Effector CD8-positive, alpha-beta T cell (primary cell): ENCODE data around the gene PTPRN2.

Experiments
- DNase-seq: peaks from one replicate; lab custom pipeline; 2025; lab: John Stamatoyannopoulos, UW

The PTPRN2 gene

DNA sequence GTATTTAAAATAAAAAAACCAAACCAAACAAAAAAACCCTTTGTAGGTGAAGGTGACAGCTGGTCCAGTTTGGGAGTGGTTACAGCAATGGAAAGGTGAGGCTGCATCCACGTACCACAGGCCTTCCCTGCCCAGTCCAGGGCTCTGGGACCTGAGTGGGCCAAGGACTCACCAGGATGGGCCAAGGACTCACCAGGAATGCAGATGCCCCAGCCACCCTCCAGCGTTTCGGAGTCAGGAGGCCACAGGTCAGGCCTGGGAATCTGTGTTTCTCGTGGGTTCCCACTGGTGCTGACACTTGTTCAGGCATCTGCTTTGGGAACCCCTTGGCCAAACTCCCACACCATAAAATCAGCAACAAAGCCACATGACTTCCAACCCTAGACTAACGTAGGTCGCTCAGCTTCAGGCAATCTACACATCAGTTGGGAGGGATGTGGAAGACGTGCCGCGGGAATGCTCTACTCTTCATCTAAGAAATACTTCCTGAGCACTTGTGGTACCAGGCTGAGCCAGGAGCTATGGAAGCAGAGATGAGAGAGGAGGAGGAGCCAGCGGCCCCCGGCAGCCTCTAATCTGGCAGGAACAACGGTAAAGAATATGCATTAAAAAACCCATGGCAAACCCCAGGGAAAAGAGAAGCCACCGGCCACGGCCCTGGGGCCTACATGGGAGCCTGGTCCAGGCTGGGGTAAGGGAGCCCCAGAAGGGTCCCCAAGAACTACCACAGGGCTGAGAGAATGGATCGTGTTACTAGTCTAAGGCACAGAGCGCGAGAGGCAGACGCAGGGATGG lies 473.4 kb downstream of the PTPRN2 start:
- no peak for DNase-seq

DNA sequence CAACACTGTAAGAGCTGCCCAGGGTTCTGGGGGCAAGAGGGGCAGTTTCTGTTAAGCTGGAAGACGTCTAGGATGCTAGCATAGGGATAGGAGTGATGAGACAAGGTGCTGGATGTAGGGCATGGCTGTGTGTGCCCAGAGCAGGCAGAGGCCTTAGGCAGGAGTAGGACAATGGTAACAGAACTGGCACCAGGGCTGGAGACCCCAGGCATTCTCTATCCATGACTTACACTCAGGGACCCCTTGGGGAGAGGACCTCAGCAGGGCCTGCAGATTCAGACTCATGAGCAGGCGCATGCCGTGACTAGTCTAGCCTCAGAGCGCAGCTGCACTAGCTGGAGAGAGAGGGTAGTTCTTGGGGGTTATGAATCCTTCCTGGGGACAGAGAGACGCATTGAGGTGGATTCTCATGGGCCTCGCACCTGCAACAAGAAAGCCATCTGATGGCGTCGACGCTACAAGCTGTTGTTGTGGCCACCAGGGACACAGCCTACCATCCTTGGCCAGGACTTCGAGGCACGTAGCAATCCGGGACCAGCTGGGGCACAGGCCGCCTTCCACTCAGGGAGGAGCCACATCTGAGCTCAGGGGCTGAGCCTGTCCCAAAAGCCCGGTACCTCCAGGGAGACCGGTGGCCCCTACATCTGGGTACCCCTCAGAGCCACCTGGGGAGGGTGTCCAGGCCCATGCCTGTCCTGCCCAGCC lies 474.1 kb downstream of the PTPRN2 start:
- DNase-seq: no peak

DNA sequence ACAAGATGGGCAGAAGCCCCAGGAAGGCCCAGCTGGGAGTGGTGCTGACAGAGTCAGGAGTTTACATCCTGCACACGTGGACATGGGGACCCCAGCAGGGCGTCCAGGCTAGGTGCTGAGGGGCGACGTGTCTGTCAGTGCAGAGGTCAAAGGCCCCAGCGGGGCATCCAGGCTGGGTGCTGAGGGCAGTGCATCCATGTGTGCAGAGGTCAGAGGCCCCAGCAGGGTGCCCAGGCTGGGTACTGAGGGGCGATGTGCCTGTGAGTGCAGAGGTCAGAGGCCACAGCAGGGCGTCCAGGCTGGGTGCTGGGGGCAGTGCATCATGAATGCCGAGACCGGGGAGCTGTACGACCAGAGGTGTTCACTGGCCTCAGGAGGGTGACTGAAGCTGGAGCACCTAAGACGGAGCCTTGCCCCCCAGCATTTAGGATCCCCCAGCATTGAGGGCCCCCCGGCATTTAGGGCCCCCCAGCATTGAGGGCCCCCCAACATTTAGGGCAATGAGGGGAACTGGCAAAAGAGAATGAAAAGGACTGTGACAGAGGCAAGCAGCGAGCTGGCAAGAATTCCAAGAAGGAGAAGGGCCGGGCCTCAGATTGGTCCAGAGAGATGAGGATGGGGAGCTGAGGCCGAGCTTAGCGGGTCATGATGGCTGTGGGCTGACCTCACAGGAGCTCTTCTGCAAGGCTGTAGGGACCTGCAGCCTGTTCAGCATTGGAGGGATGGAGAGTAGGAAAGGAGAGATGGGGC lies 474.9 kb downstream of the PTPRN2 start:
- no peak for DNase-seq

DNA sequence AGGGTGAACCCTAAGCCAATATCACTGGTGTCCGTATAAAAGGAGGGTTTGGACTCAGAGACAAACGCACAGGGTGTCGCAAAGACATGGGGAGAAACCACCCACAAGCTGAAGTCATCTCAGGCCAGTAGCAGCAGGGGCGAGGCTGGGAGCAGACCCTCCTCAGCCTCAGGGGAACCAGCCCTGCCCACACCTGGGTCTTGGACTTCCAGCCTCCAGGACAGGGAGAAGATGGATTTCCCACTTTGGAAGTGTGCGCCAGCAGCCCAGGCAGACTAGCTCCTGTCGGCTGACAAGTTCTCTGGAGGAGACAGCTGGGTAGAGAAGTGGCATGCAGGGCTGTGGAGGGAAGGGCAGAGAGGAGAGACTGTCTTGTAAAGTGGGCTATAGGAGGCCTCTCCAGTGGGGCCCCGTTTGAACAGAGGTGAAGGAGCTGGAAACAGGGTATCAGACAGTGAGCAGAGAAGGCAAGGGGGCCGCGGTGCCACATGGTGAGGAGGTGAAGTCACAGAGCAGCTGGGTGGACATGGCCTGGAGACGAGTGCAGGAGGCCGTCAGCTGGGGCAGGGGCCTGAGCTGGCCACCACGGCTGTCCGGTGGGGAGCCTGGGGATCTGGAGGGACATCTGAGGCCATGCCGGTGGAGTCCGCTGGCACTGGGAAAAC lies 475.6 kb downstream of the PTPRN2 start:
- DNase-seq: no peak

DNA sequence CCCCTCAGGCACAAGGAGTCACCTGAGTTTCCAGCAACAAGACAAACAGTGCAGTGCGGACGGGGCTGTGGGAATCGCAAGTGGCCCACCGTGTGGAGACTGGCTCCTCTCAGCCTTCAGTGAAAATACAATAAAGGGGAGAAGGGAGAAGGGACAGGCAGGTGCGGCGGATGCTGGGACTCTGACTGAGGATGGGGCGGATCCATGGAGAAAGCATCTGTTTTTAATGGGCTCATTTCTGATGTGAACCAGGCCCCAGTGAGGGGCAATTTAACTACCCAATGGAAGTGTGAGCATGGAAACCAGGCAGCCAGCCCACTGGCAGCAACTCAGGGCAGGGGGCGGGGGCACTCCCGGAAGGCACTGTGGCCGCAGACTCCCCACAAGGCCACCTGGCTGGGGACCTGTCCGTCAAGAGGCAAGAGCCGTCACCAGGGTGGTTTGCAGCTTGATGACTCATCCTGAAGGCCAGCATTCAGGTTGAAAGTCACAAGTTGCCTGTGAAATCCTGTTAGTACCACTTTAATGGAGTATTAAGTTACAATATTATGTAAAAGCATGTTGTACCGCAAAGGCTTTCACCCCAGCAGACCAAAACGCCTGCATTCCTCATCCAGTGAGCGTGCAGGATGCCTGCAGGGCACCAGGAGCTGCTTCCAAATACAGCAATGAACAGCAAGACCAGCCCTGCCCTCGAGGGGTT lies 476.4 kb downstream of the PTPRN2 start:
- DNase-seq: no peak

DNA sequence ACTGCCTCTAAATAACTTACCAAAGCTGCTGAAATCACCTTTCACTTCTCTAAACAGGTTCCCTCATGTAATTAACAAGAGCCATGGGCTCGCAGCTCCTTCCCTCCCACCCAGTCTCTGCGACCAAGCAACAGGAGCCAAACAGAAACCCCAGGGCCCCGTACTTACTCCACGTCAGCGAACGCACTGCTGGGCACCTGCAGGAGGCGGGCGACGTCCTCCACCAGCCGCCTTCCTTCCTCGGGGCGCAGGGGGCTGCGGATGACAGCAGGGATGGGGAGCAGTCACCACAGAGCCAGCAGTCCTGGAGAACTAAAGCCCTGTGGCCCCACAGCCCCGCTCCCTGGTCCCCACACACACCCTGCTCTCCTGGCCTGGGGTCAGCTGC lies 477.0 kb downstream of the PTPRN2 start:
- DNase-seq: no peak

DNA sequence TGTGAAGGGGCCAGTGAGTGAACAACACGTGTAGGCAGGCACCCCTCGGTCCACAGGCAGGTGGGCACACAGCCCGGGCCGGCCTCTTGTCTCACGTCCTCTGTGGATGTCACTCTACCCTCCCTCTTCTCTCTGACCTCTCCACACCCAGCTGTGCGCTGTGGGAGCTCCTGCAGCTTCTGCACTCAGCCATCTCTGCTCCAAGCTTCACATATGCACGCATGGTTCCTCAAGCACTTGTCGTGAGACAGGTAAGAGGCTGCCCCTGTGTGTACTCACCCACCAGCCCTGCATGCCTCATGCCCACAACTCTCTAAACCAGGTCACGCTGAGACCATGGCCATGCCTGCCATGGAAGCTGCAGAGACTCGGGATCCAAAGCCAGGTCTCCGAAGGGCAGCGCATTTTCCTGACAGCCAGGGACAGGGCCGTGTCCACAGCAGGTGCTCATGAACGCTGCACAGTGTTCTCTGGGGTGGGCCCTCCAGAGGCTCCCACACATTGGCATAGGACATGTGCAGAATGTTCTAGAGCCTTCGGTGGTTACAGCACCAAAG lies 477.5 kb downstream of the PTPRN2 start:
- no peak for DNase-seq

DNA sequence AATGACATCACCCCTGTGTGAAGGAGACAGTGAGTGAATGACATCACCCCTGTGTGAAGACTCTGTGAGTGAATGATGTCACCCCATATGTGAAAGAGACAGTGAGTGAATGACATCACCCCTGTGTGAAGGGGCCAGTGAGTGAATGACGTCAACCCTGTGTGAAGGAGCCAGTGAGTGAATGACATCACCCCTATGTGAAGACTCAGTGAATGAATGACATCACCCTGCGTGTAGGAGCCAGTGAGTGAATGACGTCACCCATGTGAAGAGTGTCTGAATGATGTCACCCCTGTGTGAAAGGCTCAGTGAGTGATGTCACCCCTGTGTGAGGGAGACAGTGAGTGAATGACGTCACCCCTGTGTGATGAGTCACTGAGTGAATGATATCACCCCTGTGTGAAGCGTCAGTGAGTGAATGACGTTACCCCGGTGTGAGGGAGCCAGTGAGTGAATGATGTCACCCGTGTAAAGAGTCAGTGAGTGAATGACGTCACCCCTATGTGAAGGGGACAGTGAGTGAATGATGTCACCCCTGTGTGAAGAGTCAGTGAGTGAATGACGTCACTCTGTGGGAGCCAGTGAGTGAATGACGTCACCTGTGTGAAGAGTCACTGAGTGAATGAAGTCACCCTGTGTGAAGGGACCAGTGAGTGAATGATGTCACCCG lies 478.1 kb downstream of the PTPRN2 start:
- no peak for DNase-seq

DNA sequence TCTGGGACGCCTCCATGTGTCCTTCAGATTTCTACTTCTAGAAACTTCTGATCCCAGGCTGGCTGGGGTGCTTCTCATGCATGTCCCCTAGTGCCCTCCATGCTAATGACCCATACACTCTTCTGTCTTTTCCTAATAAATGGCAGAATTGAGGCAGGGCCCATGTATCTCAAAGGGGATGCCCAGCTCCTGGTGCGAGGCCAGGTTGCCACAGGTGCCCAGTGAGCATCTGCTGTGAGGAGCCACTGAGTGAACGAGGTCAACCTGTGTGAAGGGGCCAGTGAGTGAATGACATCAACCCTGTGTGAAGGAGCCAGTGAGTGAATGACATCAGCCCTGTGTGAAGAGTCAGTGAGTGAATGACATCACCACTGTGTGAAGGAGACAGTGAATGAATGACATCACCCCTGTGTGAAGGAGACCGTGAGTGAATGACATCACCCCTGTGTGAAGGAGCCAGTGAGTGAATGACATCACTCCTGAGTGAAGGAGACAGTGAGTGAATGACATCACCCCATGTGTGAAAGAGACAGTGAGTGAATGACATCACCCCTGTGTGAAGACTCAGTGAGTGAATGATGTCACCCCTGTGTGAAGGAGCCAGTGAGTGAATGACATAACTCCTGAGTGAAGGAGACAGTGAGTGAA lies 478.9 kb downstream of the PTPRN2 start:
- DNase-seq: no peak

DNA sequence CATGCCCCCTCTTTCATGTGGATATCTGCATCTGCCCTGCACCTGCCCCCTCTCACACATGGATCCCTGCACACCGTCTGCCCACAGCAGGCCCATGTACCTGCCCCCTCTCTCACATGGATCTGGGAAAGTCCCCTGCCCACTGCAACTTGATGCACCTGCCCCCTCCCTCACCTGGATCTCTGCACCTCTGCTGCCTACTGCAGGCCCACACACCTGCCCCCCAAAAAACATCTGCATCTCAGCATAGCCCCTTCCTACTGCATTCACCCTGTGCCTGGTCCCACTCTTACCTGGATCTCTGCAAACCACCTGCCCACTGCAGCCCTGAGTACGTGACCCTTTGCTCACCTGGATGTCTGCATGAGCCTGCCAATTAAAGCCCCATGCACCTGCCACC lies 479.8 kb downstream of the PTPRN2 start:
- no peak for DNase-seq

DNA sequence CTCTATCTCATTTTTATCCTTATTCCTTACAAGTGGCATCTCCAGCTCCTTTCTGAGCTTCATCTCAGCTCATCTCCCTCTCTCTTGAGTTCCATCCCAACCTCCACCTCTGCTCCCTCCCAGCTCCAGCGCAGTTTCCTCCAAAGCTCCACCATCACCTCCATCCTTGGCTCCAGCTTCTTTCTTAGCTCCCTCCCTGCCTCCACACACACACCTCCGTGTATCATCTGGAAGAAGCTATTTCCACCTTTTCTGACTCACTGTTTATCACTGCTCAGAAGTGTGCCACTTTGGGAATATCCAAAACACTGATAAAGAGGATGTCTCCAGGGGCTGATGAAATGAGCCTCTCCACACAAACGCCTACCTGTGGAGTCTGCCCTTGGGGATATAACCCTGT lies 481.4 kb downstream of the PTPRN2 start:
- DNase-seq: no peak

DNA sequence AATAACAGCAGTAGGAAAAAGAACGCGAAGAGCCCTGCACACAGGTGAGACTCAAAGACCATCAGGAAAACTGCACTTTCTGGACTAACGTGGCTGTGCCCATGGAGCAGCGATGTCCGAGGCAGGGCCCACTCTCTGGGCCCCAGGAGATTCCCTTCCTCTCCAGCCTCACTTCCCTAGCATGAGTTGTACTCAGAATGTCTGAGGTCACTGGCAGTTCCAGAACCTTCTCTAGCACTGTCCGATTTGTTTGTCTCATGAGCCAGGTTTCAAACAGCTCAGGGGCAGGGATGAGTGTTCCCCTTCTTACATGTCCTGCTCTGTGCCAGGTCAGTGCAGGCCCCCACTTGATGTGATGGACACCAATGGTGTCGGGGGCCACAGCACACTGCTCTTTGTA lies 484.2 kb downstream of the PTPRN2 start:
- no peak for DNase-seq

DNA sequence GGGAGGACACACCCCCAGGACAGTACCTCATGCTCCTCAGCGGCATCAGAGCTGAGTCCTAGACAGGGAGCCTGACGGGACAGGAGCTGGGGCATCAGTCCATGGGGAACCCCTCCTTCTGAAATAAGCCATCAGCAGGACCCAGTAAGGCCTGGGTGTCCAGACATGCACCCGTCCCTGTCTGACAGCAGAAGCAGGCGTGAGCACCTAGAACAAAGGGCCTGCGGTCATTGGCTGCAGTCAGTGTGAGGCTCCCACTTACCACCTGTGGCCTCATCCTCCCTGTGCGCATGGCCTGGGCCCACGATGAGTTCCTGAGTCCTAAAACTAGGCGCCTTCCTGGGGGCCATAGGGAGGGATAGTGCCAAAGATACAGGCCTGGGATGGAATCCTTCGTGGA lies 484.7 kb downstream of the PTPRN2 start:
- DNase-seq: no peak

DNA sequence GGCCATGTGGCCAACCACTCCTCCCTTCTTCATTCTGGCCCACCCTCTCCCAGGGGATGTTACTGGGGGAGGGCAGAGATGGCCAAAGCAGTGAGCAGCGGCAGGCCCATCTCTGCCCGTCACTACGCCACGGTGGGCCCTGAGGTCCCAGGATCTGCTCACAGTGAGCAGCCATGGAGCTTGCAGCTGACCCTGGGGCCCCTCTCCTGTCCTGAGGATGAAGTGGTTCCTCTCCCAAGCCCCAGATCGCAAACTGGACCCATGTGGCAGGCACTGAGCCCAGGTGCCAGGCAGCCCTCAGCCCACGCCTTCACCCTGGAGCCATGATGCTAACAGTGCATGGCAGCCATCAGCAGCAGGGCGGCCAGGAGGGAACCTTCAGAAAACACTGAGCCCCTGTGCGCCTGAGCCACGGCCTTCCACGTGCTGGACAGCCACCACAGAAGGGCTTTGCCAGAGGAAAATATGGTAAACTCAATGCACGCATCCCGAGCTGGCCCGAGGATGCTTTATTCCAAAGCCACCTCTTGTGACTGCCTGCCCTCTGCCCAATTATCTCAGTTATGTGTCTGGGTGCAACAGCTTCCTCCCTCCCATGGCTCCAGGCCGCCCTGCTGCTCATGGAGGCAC lies 485.7 kb downstream of the PTPRN2 start:
- DNase-seq: no peak

DNA sequence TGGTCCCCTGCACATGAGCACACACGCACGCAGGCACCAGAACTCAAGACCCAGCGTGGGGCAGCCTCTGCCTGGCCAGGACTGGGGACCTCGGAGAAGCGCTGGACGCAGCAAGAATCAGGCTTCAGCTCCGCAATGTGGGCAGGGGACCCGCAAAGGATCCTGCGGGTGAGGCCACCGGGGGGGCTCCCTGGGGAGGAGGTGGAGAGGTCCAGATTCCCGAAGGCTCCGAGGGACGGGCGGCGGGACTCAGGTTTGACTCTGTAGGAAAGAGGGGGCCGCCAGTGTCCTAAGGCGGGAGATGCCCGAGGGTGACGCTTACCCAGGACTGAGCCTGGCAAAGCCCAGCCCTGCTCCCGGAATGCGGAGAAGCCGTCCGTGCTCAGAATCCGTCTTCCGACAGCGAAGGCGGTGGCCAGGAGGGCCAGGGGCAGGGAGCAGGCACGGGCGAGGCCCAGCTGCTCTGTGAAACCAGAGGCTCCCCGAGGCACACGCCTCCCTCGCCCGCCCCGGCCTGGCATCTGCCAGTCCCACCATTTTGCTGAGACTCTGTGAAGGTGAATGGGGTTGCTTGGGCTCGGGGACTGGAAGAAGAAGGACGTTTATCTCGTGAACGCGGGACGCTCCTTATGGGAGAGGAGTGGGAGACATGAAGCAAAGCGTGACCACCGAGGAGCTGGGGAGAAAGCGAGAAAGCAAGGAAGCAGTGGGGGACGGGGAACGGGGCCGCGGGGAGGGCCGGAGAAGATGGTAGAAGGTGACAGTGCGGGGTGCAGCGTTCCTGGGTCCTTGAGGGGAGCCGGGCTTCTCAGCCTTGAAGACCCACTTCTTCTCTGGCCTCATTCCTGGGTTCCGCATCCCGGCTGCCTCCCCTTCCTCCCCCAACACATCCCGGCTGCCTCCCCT lies 489.2 kb downstream of the PTPRN2 start:
- DNase-seq: no peak

DNA sequence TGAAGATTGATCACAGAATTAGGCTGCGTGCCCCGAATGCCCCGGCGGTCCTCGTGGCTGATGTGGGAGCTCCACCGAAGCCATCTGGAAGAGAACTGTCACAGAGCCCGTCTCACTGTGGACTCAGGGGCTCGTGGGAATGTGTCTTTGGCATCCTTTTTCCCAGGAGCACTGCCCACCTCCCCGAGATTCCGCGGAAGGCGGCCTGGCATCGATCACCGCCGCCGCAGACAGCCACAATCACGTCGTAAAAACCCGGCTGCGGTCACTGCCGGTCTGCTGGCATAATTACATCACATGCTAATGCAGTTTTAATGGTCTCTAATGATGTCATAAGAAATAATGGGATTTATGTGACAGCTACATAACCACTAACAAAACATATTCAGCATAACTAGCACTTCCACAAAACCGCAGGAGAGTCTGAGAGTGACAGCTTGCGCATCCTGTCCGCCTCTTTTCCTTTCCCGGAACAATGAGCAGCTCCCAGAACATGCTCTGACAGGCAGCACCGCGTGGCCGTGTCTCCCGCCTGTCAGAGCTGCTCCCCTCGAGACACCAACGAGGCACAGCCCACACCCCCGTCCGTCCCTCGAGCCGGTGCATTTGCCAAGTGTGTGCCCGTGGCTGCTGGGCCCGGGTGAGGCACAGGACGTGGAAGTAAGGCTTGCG lies 490.0 kb downstream of the PTPRN2 start:
- no peak for DNase-seq

DNA sequence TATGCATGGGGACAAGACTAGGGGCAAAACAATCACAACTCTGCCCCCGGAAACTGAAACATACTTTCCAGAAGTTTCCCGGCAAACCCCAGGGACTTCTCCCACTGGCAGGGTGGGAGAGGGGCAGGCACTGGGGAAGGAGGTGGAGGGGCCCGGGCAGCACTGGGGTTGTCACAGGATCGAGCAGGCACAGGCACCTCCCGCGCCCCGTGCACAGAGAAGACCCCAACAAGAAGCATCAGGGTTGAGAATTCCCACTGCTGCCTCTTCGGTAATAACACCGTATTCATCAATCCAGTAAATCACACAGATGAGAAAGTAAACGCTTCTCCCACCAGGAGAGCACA lies 490.5 kb downstream of the PTPRN2 start:
- DNase-seq: no peak

DNA sequence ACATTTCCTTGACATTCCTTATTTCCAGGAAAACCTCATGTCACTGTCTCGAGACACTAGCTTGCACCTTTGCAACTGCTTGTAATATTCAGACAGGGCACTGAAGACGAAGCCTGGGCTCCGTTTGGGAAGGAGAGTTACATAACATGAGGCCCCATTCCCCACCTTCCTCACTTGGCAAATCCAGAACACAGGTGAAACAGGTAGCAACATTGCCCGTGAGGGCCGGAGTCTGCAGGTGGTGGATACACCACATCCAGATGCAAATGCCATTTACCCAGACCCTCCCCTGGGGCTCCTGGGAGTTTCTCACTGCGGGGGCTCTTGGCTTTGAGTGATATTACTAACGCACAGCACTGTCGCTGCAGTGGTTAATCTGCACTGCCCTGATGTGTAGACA lies 491.0 kb downstream of the PTPRN2 start:
- no peak for DNase-seq
